CD4-positive, CD25-positive, alpha-beta regulatory T cell (primary cell): ENCODE data around the gene ZFAND4. TPM values are rescaled to one million over a fixed set of nuclear protein-coding genes. Genes with fewer than 3 reads are reported as not detected.
A peak's percentile ranks its signal among the peaks of the same experiment; 100 is the strongest.

Source experiments
- ATAC-seq, 2 donors: fragments of 150-1000 bp; cut with Tn5 transposase; one replicate each; pipeline ENCODE4 v1.10.0; 2021; ENCODE audit warnings: low read depth in 2 of 2, moderate number of reproducible peaks in 2 of 2, moderate library complexity in 1 of 2
- DNase-seq, 3 donors: peaks; one replicate each; pipeline versions ENCODE4 v3.0.0 to v3.0.0-alpha.2; 2012 to 2022; ENCODE audit warnings: mixed read lengths in 1 of 3
- H3K27ac ChIP-seq: one replicate; pipeline ENCODE4 v1.7.0; 2013; ENCODE audit warnings: mild to moderate bottlenecking, low read length; ENCODE audit not compliant: insufficient read depth, poor library complexity, severe bottlenecking
- H3K27me3 ChIP-seq: one replicate; pipeline ENCODE4 v1.7.0; 2013; ENCODE audit warnings: low read length; ENCODE audit not compliant: control insufficient read depth, insufficient read depth
- H3K36me3 ChIP-seq: one replicate; pipeline ENCODE4 v1.7.0; 2013; ENCODE audit warnings: mild to moderate bottlenecking, low read length, moderate library complexity; ENCODE audit not compliant: control insufficient read depth, insufficient read depth
- H3K4me1 ChIP-seq: 2 replicates; pipeline ENCODE4 v1.7.0; 2013; ENCODE audit warnings: mild to moderate bottlenecking, low read length; ENCODE audit not compliant: insufficient read depth, control insufficient read depth, poor library complexity, severe bottlenecking
- H3K4me3 ChIP-seq: one replicate; pipeline ENCODE4 v1.7.0; 2013; ENCODE audit warnings: low read depth, mild to moderate bottlenecking, low read length, moderate library complexity
- H3K9me3 ChIP-seq, 2 experiments: 1 replicate in 1 of 2; 2 replicates in 1 of 2; pipeline ENCODE4 v1.7.0; 2013; ENCODE audit warnings: low read length in 2 of 2, mild to moderate bottlenecking in 1 of 2, moderate library complexity in 1 of 2; ENCODE audit not compliant: control insufficient read depth in 2 of 2
- H3K27ac Mint-ChIP-seq, 3 donors: one replicate each; pipeline ENCODE4 v1.8.0; 2020 to 2022; ENCODE audit warnings: mild to moderate bottlenecking in 3 of 3, mixed read lengths in 3 of 3, moderate library complexity in 2 of 3
- H3K27me3 Mint-ChIP-seq: one replicate; pipeline ENCODE4 v1.8.0; 2022; ENCODE audit warnings: mild to moderate bottlenecking, mixed read lengths
- H3K36me3 Mint-ChIP-seq: one replicate; pipeline ENCODE4 v1.8.0; 2020; ENCODE audit warnings: mixed read lengths
- H3K4me1 Mint-ChIP-seq, 4 donors: one replicate each; pipeline ENCODE4 v1.8.0; 2020 to 2022; ENCODE audit warnings: mixed read lengths in 4 of 4, mild to moderate bottlenecking in 1 of 4
- H3K4me3 Mint-ChIP-seq, 4 donors: one replicate each; pipeline ENCODE4 v1.8.0; 2020 to 2022; ENCODE audit warnings: mild to moderate bottlenecking in 4 of 4, mixed read lengths in 4 of 4, moderate library complexity in 3 of 4
- H3K9me3 Mint-ChIP-seq, 7 donors: one replicate each; pipeline ENCODE4 v1.8.0; 2020 to 2022; ENCODE audit warnings: mixed read lengths in 7 of 7, mild to moderate bottlenecking in 3 of 7, moderate library complexity in 2 of 7
- polyA plus RNA-seq, 4 donors: library from polyadenylated mRNA; unstranded; fragments of 300-500 nt; fragmentation: Illumina TruSeq; gene quantifications; one replicate each; pipeline ENCODE4 v1.2.3, GENCODE V29; 2021
- total RNA-seq: library from RNA; stranded (reverse); gene quantifications from one replicate; pipeline ENCODE4 v1.2.3, GENCODE V29; 2022

Gene ZFAND4
- total and polyA plus RNA-seq, 5 donors from 2014 or later, result 17.4 to 34.7 (median 19.2) TPM

GRCh38 chr10:45594276-45595157 is 78.1 kb downstream of the ZFAND4 start:
- H3K27ac Mint-ChIP-seq, result peak overlapping the region; percentile 72 to 96 (median 93)
- Histone ChIP-seq H3K4me3 (peak overlapping the region; percentile 94), H3K27ac (peak overlapping the region; percentile 63), H3K36me3 (peaks cover 2% of the 10 kb centered on the region), H3K27me3 (peaks cover 2% of the 10 kb centered on the region), H3K4me1 (peaks cover 28% of the 10 kb centered on the region), H3K9me3 (no peaks in the 10 kb centered on the region)
- H3K4me3 Mint-ChIP-seq, result peak overlapping the region; percentile 94 to 98 (median 96)
- peaks cover 24 to 45% (median 32%) of the 10 kb centered on the region in 4 donors for H3K4me1 Mint-ChIP-seq
- DNase-seq, result peak; percentile 86 to 93 (median 88)
- H3K9me3 Mint-ChIP-seq, result peaks cover 0 to 4% (median 0%) of the 10 kb centered on the region in 7 donors
- H3K36me3 Mint-ChIP-seq, result peaks cover 20% of the 10 kb centered on the region
- peak; percentile 91 to 92 for ATAC-seq
- H3K27me3 Mint-ChIP-seq, result peaks cover 16% of the 10 kb centered on the region

- H3K9me3 ChIP-seq, result no peaks in the 10 kb centered on the region
- Mint-ChIP-seq H3K4me1 (peaks cover 24 to 48% (median 32%) of the 10 kb centered on the region in 4 donors), H3K27ac (peak overlapping the region; percentile 72 to 96 (median 93)), H3K4me3 (peak overlapping the region; percentile 94 to 98 (median 96)), H3K27me3 (peaks cover 11% of the 10 kb centered on the region), H3K9me3 (peaks cover 0 to 1% (median 0%) of the 10 kb centered on the region in 7 donors), H3K36me3 (peaks cover 20% of the 10 kb centered on the region)
- ATAC-seq (no peak), DNase-seq (no peak)
- peak overlapping the region; percentile 94 for H3K4me3 ChIP-seq
- peak overlapping the region; percentile 63 for H3K27ac ChIP-seq
- H3K36me3 ChIP-seq, result peaks cover 5% of the 10 kb centered on the region
- peaks cover 28% of the 10 kb centered on the region for H3K4me1 ChIP-seq
- no peaks in the 10 kb centered on the region for H3K27me3 ChIP-seq
These were observed 78.7 kb downstream of the ZFAND4 start for GRCh38 chr10:45593938-45594275.

GRCh38 chr10:45592926-45593325 is 79.6 kb downstream of the ZFAND4 start:
- Mint-ChIP-seq H3K9me3 (peaks cover 0 to 1% (median 0%) of the 10 kb centered on the region in 7 donors), H3K4me1 (peaks cover 24 to 48% (median 32%) of the 10 kb centered on the region in 4 donors), H3K27me3 (peaks cover 11% of the 10 kb centered on the region), H3K4me3 (peak overlapping the region; percentile 94 to 98 (median 96)), H3K27ac (peak overlapping the region in 1 of 3 donors; percentile 93), H3K36me3 (peaks cover 20% of the 10 kb centered on the region)
- no peaks in the 10 kb centered on the region for H3K9me3 ChIP-seq
- no peak for ATAC-seq
- H3K4me1 ChIP-seq, result peaks cover 28% of the 10 kb centered on the region
- H3K27ac ChIP-seq, result no peak overlapping the region
- peaks cover 5% of the 10 kb centered on the region for H3K36me3 ChIP-seq
- DNase-seq, result no peak
- H3K27me3 ChIP-seq, result no peaks in the 10 kb centered on the region
- H3K4me3 ChIP-seq, result peak overlapping the region; percentile 94

- peak overlapping the region; percentile 52 to 98 (median 67) for H3K4me3 Mint-ChIP-seq
- H3K4me1 Mint-ChIP-seq, result peaks cover 26 to 49% (median 34%) of the 10 kb centered on the region in 4 donors
- Histone ChIP-seq H3K27ac (no peak overlapping the region), H3K36me3 (peaks cover 5% of the 10 kb centered on the region), H3K27me3 (no peaks in the 10 kb centered on the region), H3K4me3 (peak overlapping the region; percentile 54), H3K4me1 (peaks cover 28% of the 10 kb centered on the region), H3K9me3 (no peaks in the 10 kb centered on the region)
- peaks cover 0 to 1% (median 0%) of the 10 kb centered on the region in 7 donors for H3K9me3 Mint-ChIP-seq
- H3K36me3 Mint-ChIP-seq, result peaks cover 23% of the 10 kb centered on the region
- ATAC-seq, result no peak
- H3K27me3 Mint-ChIP-seq, result peaks cover 11% of the 10 kb centered on the region
- no peak overlapping the region for H3K27ac Mint-ChIP-seq
- DNase-seq, result no peak
These were observed 80.1 kb downstream of the ZFAND4 start for GRCh38 chr10:45592432-45592831.

GRCh38 chr10:45591280-45591679 is 81.3 kb downstream of the ZFAND4 start:
- Mint-ChIP-seq H3K27ac (peak overlapping the region in 1 of 3 donors; percentile 9), H3K27me3 (peaks cover 6% of the 10 kb centered on the region), H3K9me3 (peaks cover 0 to 5% (median 1%) of the 10 kb centered on the region in 7 donors), H3K4me1 (peaks cover 26 to 53% (median 35%) of the 10 kb centered on the region in 4 donors), H3K4me3 (peak overlapping the region; percentile 4 to 98 (median 34)), H3K36me3 (peaks cover 34% of the 10 kb centered on the region)
- H3K4me1 ChIP-seq, result peaks cover 28% of the 10 kb centered on the region
- H3K27ac ChIP-seq, result no peak overlapping the region
- H3K36me3 ChIP-seq, result peaks cover 7% of the 10 kb centered on the region
- H3K27me3 ChIP-seq, result no peaks in the 10 kb centered on the region
- H3K4me3 ChIP-seq, result no peak overlapping the region
- peaks cover 0 to 8% of the 10 kb centered on the region in 2 experiments for H3K9me3 ChIP-seq
- DNase-seq, result no peak
- ATAC-seq, result no peak

GRCh38 chr10:45589868-45590267 is 82.7 kb downstream of the ZFAND4 start:
- Mint-ChIP-seq H3K27me3 (peaks cover 6% of the 10 kb centered on the region), H3K4me3 (no peak overlapping the region), H3K27ac (no peak overlapping the region), H3K36me3 (peaks cover 42% of the 10 kb centered on the region), H3K4me1 (peaks cover 20 to 53% (median 31%) of the 10 kb centered on the region in 4 donors), H3K9me3 (peaks cover 1 to 5% (median 3%) of the 10 kb centered on the region in 7 donors)
- DNase-seq, result no peak
- peaks cover 7% of the 10 kb centered on the region for H3K36me3 ChIP-seq
- H3K4me3 ChIP-seq, result no peak overlapping the region
- peaks cover 0 to 11% of the 10 kb centered on the region in 2 experiments for H3K9me3 ChIP-seq
- no peak for ATAC-seq
- peaks cover 24% of the 10 kb centered on the region for H3K4me1 ChIP-seq
- no peak overlapping the region for H3K27ac ChIP-seq
- peaks cover 1% of the 10 kb centered on the region for H3K27me3 ChIP-seq

GRCh38 chr10:45589009-45589408 is 83.6 kb downstream of the ZFAND4 start:
- peaks cover 4% of the 10 kb centered on the region for H3K27me3 Mint-ChIP-seq
- H3K27me3 ChIP-seq, result peaks cover 1% of the 10 kb centered on the region
- H3K36me3 Mint-ChIP-seq, result peaks cover 47% of the 10 kb centered on the region
- H3K4me1 ChIP-seq, result peaks cover 21% of the 10 kb centered on the region
- peaks cover 21 to 55% (median 31%) of the 10 kb centered on the region in 4 donors for H3K4me1 Mint-ChIP-seq
- H3K9me3 Mint-ChIP-seq, result peaks cover 3 to 6% (median 4%) of the 10 kb centered on the region in 7 donors
- peaks cover 0 to 11% of the 10 kb centered on the region in 2 experiments for H3K9me3 ChIP-seq
- DNase-seq, result no peak
- no peak overlapping the region for H3K4me3 Mint-ChIP-seq
- no peak overlapping the region for H3K4me3 ChIP-seq
- no peak for ATAC-seq
- H3K27ac Mint-ChIP-seq, result no peak overlapping the region
- H3K36me3 ChIP-seq, result peaks cover 7% of the 10 kb centered on the region
- no peak overlapping the region for H3K27ac ChIP-seq
